ENCODE measurements around the gene PI4KA.
A peak's percentile ranks its signal among the peaks of the same experiment; 100 is the strongest.
"Not testable (repeated sequence)": the region's sequence is repeated elsewhere in the genome, so short reads cannot be mapped to it uniquely, and the experiment has no call there.

PI4KA gene

GRCh38 chr22:20721409-20722218 is 137.0 kb downstream of the PI4KA start:
- no peak for DNase-seq (ENCODE audit: low read depth)

- no peak for DNase-seq (ENCODE audit: low read depth)
These were observed 137.8 kb downstream of the PI4KA start for GRCh38 chr22:20720692-20721408.

GRCh38 chr22:20718727-20719126 is 139.9 kb downstream of the PI4KA start:
- DNase-seq (ENCODE audit: low read depth) = not testable (repeated sequence)

GRCh38 chr22:20717981-20718380 is 140.6 kb downstream of the PI4KA start:
- not testable (repeated sequence) for DNase-seq (ENCODE audit: low read depth)

- DNase-seq (ENCODE audit: low read depth) = not testable (repeated sequence)
These were observed 141.3 kb downstream of the PI4KA start for GRCh38 chr22:20717213-20717866.

- DNase-seq (ENCODE audit: low read depth) = not testable (repeated sequence)
These were observed 145.5 kb downstream of the PI4KA start for GRCh38 chr22:20713116-20713515.

- not testable (repeated sequence) for DNase-seq (ENCODE audit: low read depth)
These were observed 148.6 kb downstream of the PI4KA start for GRCh38 chr22:20709966-20710365.

GRCh38 chr22:20707549-20708118 is 151.0 kb downstream of the PI4KA start:
- not testable (repeated sequence) for DNase-seq (ENCODE audit: low read depth)

- not testable (repeated sequence) for DNase-seq (ENCODE audit: low read depth)
These were observed 154.6 kb downstream of the PI4KA start for GRCh38 chr22:20703816-20704609.

- not testable (repeated sequence) for DNase-seq (ENCODE audit: low read depth)
These were observed 155.2 kb downstream of the PI4KA start for GRCh38 chr22:20703414-20703806.

- peak; percentile 89 for DNase-seq (ENCODE audit: low read depth)
These were observed 155.8 kb downstream of the PI4KA start for GRCh38 chr22:20702546-20703413.

- not testable (repeated sequence) for DNase-seq (ENCODE audit: low read depth)
These were observed 156.5 kb downstream of the PI4KA start for GRCh38 chr22:20702175-20702545.

- DNase-seq (ENCODE audit: low read depth) = not testable (repeated sequence)
These were observed 156.9 kb downstream of the PI4KA start for GRCh38 chr22:20701680-20702136.

- DNase-seq (ENCODE audit: low read depth) = not testable (repeated sequence)
These were observed 158.3 kb downstream of the PI4KA start for GRCh38 chr22:20700347-20700746.

GRCh38 chr22:20699856-20700255 is 158.8 kb downstream of the PI4KA start:
- DNase-seq (ENCODE audit: low read depth) = not testable (repeated sequence)

- DNase-seq (ENCODE audit: low read depth) = peak; percentile 57
These were observed 161.0 kb downstream of the PI4KA start for GRCh38 chr22:20697481-20698113.

- DNase-seq (ENCODE audit: low read depth) = not testable (repeated sequence)
These were observed 162.6 kb downstream of the PI4KA start for GRCh38 chr22:20696056-20696455.

GRCh38 chr22:20695205-20695604 is 163.4 kb downstream of the PI4KA start:
- not testable (repeated sequence) for DNase-seq (ENCODE audit: low read depth)

GRCh38 chr22:20694256-20694655 is 164.4 kb downstream of the PI4KA start:
- DNase-seq (ENCODE audit: low read depth) = not testable (repeated sequence)

- DNase-seq (ENCODE audit: low read depth) = not testable (repeated sequence)
These were observed 165.7 kb downstream of the PI4KA start for GRCh38 chr22:20692926-20693325.
